ENCODE measurements around the gene CLTB.

- TF ChIP-seq CTCF (IDR thresholded peaks at IDR 0.05; ENCODE audit: insufficient read depth, low read depth, low read length) (no peak), EZH2 (IDR thresholded peaks at IDR 0.05; ENCODE audit: insufficient read depth, low read length) (no peak)
Measured at GRCh38 chr5:176401281-176402205, 14.8 kb downstream of the CLTB start.
